GM10847 (cell line): ENCODE measurements around the gene KCNA1.

Experiments
- POLR2A ChIP-seq: IDR thresholded peaks from 2 replicates; pipeline ENCODE4 v1.6.1; 2011; ENCODE audit not compliant: insufficient read length; ENCODE audit errors: extremely low read depth

The KCNA1 gene

DNA sequence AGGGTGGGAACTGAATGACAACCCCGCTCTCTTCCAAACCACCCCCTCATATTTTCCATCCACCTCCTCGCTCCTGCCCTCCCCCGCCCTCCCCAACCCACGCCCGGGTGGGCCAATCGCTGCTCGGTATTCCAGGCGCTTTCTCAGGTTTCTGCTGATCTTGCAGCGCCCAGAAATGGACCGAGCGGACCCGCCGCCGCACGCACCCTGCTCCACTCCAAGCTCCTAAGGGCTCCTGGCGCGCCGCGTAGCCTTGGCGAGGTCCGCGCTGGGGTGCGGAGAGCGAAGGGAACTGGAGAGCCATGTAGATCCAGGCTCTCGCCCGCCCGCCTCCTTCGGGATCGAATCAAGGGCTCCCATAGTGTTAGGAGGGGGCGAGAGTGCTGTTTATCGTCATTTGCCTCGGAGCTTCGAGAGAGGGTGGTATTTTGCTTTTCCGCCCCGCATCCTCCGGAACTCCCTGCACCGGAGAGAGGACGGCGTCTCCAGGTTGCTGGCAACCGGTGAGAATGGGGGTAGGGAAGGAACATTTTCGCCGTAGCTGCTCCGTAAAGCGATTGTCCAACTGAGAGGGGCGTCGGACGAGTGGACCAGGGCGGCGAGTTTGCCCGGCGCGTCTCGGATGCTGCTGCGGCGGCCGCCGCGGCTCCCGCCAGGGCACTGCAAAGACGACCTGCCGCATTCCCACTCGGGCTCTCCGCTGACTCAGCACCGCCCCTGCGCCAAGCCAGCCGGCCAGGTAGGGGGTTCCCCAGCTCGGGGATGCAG, at the start of gene KCNA1:
TSS of gene KCNA1 (plus strand) at position 172 of the 768 bp plus-strand sequence. CDS start 1,474 bp downstream, outside the sequence.
- no peak for TF ChIP-seq POLR2A

DNA sequence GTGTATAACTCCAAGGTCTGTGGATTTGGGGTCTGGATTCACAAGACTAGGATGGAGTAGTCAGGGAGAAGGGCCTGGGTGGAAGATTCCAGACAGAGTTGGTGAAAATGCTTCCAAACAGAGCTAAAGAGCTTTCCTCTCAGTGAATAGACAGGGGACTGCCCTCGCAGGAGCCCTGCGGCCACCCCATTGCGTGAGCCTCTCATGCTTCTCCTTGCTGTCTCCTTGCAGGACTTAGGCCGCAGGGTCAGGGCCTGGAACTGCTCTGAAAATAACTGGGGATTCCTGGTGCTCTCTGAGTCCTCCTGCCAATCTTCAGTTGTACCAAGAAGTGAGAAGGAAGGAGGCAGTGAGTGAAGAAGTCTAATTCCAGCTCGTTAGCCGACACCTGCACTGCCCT, 49.0 kb upstream of the KCNA1 start:
- TF ChIP-seq POLR2A: no peak

DNA sequence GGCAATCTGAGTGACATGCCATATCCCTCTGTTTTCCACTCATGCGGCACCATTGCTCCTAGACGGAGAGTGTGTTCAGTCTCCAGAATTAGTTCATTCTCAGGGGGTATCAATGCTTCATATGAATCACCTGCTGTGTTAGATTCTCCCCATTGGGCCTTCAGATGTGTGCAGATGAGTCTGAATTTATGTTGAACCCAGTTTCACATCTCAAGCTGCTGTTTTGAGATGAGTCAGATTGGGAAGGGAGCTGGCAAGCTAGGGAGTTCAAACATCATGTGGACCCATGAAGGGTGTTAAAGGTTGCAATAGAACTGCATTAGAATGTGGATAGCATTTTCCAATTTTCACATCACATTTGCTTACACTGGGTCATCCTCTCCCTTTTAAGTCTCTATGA, 46.9 kb upstream of the KCNA1 start:
- no peak for TF ChIP-seq POLR2A

- TF ChIP-seq POLR2A: no peak
These were observed 45.1 kb upstream of the KCNA1 start for GRCh38 chr12:4864575-4864974.

DNA sequence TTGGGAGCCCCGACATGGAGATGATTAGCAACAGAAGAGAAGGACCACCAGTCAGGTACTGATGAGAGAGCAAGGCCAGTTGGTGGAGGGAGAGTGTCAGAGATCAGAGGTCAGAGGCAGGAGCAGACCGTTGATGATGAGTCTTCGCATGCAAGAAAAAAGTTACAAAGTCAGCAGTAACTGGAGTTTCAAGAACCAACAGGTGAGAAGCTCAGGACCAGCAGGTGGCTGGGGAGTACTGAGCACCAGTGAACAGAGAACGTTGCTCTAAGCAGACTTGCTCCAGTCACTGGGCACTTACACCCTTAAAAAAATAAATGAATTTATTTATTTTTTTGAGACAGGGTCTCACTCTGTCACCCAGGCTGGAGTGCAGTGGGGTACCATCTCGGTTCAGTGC, 44.5 kb upstream of the KCNA1 start:
- no peak for TF ChIP-seq POLR2A

DNA sequence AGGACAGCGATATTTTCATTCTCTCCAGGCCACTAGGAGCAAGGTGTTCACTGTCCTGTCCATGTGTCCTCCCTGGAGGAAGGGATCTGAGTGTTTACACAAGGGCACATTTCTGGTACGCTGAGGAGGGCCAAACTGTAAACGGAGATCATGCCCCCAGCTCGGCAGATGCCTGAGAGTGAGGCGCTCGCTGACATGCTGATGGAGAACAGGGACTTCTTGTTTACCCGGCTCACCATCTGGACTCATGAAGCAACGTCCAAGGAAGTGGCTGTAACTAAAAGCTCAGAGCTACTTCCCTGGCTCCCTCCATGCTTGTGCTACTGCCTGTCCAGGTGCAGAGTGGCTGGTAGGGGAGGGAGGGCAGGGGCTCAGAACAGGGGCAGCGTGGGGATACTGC, 43.4 kb upstream of the KCNA1 start:
- no peak for TF ChIP-seq POLR2A

DNA sequence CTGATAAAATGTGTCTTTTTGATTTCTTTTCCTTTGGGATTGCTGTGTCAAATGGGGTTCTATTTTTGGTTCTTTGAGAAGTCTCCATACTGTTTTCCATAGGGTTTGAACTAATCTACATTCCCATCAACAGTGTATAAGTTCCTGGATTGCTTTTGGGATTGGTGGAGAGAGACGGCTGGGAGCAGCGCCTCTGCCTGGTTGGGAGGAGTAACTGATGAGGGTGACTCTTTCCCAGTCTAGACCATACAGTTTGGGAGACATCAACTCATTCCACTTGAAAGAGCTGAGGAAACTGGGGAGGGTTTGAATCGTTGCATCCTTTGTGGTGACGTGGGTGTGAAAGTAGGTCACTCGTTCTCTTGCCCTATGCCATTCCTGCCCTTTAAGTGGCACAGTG, 42.3 kb upstream of the KCNA1 start:
- no peak for TF ChIP-seq POLR2A

- TF ChIP-seq POLR2A: no peak
These were observed 39.3 kb upstream of the KCNA1 start for GRCh38 chr12:4870423-4870822.

- no peak for TF ChIP-seq POLR2A
These were observed 38.2 kb upstream of the KCNA1 start for GRCh38 chr12:4871514-4871913.

GRCh38 chr12:4873947-4874346, 35.8 kb upstream of the KCNA1 start:
- no peak for TF ChIP-seq POLR2A

DNA sequence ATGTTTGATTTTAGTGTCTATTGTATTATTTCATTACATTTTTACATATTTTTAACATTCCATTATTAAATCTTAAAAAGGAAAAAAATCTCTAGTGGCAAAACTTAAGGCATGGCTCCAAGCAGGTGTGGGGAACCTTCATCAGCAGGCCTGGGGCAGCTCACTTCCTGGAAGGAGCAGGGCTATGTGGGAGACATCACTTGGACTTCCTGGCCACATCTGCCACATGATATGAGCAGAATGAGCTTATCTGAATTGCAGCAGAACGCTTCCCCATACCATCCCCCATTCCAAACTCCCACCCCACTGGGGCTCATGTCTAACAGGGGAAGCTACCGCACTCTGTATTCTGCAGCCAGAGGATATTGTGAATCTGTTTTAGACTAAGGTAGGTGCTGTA, 35.0 kb upstream of the KCNA1 start:
- no peak for TF ChIP-seq POLR2A

DNA sequence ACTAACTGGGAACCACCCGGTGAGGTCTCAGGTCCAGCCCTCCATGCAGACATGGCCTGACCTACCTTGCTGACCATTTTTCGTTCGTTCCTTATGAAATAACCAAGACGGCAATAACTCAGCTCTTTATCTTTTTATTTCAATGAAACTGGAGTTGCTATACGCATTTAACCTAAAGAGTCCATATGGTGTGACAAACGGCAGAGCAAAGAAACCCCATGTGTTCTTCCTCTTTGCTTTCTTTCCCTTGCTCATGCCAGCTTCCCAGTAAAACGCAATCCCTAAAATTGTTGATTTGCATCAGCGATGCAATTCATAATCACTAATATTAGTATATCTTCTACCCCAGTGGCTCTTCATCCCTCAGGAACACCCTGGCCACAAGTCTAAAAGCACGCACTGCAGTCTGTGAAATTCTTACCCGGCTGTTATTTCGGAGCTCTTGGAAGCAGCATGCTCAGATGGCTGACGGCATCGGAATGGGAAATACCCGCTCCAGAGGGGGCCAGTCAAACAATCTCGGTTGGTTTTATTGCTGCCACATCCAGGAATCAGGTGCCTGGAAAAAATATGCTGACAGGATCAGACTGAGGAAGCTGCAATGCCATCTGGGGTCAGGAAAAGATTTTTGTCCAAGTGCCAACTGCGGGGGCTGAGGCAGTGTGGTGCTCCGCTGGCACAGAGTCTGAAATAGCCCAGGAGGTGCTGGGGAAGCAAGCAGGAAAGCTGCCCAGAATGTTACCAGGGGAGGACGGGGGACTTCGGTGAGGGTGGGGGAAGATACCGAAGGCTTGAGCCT, 28.2 kb upstream of the KCNA1 start:
- TF ChIP-seq POLR2A: no peak

DNA sequence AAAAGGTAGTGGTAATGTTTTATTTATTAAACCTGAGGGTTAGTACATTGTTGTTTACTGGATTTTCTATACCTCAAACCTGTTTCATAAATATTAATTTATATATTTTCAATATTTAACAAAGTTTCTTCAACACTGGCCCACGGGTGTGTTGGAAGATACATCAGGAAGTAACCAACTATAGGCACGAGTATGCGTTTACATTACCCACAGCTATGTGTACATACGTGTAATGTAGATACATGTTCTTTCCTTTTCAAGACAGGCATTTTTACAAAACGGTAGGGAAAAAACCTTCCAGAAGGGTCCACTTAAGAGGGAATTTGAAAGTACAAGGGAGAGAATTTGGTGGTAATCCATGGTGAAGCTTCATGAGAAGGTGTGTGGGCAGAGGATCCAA, 17.8 kb upstream of the KCNA1 start:
- TF ChIP-seq POLR2A: no peak

- TF ChIP-seq POLR2A: no peak
These were observed 17.3 kb upstream of the KCNA1 start for GRCh38 chr12:4892418-4892817.

DNA sequence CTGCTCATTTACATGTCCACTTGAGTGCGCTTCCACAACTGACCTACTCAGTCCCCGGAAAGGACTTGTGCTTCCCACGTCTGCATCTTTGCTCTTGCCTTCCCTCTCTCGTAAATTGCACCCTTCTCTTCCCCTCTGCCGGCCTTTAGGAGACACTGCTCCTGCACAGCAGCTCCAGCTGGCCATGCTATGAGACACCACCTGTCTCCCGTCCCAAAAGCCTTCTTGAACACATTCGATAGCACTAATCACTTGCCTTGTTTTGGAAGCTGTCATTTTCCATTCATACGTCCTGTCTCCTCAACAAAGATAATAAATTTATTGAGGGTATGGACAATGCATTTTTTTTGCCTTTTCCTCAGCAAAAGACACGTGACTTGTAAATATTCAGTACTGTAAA, 15.7 kb upstream of the KCNA1 start:
- TF ChIP-seq POLR2A: no peak

DNA sequence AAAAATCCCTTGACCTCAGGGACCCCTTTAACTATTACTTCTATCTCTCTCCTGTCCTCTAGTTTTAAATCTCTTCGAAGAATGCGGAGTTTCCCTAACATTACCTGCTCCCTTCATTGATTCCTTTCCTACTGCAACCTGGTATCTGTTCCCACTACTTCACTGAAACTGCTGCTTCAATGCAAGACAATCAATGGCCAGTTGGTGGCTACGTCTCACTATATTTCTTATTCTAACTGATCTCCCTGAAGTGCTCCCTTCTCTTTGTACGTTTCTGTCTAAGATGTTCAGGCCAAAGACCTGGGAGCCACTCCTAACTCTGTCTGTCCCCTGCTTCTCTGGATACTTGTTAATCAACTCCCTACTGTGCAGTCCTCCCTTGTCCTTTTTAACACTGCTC, 10.3 kb upstream of the KCNA1 start:
- no peak for TF ChIP-seq POLR2A

GRCh38 chr12:4900327-4900726, 9.4 kb upstream of the KCNA1 start:
- no peak for TF ChIP-seq POLR2A

DNA sequence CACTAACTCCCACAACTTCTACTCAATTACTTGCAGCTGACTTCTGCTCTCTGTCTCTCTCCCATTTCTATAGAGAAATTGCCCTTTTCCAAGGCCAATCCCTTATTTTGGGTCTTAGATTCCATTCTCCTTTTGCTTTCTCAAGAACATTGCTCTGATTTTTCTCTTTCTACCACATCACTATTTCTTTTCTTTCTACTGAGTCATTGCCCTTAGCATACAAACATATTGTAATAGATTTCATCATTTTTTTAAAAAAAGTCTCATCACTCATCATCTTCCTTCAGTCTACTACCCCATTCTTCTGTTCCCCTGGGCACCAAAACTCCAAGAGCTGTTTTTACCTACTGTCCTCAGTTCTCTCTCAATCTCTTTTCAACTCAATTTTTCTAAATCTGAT, 4.4 kb upstream of the KCNA1 start:
- TF ChIP-seq POLR2A: no peak
